ENCODE measurements around the gene GHITM.
"Not testable (repeated sequence)": the region's sequence is repeated elsewhere in the genome, so short reads cannot be mapped to it uniquely, and the experiment has no call there.

The GHITM gene

DNA sequence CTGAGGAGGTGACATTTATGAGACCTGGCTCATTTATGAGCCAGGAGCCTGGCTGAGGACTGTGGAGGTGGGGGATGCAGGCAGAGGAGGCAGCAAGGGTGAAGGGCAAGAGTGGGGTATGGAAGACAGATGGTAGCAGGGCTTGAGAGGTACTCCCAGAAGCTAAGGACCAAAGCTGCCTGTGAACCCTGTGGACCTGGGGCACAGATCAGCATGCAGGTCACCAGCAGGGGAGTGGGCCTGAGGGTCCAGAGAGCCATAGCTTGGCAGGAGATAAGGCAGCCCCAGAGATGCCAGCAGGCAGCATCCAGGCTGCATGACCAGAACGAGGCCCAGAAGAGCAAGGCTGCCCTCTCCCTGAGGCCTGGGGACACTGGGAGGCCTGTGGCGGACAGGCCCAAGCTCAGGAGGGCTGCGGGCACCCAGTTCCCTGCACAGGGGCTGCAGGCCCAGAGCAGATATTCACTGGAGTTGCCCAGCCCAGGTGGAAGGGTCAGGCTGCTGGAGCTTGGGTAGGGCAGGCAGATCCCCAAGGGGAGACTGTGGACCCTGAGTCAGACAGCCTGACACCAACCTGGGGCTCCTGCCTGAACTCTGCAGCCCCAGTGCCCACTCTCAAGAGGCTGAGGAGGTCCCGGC is 37.6 kb downstream of the GHITM start:
- DNase-seq, result no peak

GRCh38 chr10:84177541-84178141 is 38.3 kb downstream of the GHITM start:
- peak; percentile 14 for DNase-seq

GRCh38 chr10:84178160-84178609 is 38.9 kb downstream of the GHITM start:
- DNase-seq, result no peak

- DNase-seq, result peak; percentile 93
Observed at GRCh38 chr10:84179059-84179710, 39.9 kb downstream of the GHITM start.

- DNase-seq, result not testable (repeated sequence)
Observed at GRCh38 chr10:84180386-84180785, 41.1 kb downstream of the GHITM start.

GRCh38 chr10:84181631-84182030 is 42.3 kb downstream of the GHITM start:
- no peak for DNase-seq

- peak; percentile 24 for DNase-seq
Observed at GRCh38 chr10:84184517-84184916, 45.2 kb downstream of the GHITM start.

DNA sequence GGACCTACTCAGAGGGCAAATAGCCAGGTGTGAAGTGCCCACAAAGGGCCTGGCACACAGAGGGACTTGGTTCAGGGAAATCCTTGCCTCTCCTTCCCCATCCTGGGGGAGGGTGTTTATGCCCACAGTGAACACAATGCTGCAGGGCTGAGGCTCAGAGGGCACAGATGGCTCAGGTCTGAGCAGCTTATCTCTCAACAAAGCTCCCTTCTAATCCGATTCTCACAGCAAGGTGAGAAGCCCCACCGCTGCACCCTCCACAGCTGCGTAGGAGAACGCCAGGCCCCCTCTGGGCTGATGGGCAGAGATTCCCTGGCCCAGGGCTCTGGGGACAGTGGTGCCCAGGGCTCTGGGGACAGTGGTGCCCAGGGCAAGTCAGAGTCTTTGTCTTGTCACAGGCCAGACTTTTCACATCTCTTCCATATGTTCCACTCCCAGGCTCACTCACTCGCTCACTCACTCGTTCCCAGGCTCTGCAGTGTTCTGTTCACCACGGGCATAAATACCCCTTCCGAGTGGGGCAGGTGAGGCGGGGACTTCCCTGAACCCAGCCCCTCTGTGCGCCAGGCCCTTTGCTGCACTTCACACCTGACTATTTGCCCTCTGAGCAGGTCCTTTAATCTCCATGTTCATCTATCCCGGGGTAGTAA is 46.3 kb downstream of the GHITM start:
- DNase-seq, result no peak

GRCh38 chr10:84188815-84189214 is 49.5 kb downstream of the GHITM start:
- no peak for DNase-seq

GRCh38 chr10:84190621-84191020 is 51.3 kb downstream of the GHITM start:
- no peak for DNase-seq

DNA sequence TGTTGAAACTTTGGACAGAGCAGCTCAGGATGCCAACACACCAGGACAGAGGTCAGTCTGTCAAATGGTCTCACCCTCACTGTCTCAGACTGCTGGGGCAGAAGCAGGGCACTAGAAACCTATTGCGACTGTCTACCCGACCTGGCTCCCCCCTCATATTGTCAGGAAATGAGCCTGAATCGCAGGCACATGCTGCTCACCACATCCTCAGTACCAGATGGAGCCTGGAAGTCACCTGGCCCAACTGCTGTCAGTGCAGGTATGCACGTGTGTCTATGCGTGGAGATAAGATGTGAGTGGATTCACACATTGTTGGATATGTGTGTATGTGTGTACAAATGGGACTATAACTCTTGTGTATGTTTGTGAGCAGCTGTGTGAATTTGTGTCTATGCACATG is 51.8 kb downstream of the GHITM start:
- no peak for DNase-seq

GRCh38 chr10:84193327-84193726 is 54.0 kb downstream of the GHITM start:
- no peak for DNase-seq

GRCh38 chr10:84193846-84194423 is 54.6 kb downstream of the GHITM start:
- no peak for DNase-seq

DNA sequence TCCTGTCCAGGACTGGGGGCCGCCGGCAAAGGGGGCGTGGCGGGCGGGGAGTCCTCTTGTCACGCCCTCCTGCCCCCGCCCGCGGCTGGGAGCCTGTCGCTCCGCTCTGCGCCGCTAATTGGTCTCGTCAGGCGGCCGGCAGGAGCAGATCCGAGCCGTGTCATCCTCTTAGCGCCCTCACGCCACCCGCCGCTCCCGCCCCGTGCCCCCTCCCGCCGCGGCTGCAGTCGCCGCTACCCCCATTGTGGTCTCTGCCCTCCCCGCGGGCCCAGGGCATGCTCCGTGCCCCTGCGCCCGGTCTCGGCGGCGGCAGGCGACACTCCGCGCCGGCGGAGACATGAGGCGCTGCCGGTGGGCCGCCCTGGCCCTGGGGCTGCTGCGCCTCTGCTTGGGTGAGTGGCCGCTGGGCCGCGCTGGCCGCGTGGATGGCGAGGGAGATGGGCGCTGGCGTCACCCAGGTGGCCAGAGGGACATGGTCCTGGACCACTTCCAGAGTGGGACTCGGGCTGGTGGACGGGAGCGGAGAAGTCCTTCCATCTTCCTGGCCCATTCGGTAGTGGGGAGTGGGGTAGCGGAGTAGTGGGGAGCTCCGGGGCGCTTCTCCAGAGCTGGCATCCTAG is 55.2 kb downstream of the GHITM start, which contains the start of gene CDHR1:
Gene CDHR1, plus strand, starts transcription at position 114 of the 620 bp plus-strand sequence. Its CDS starts 224 bp downstream, at position 338.
- DNase-seq, result peak; percentile 81

DNA sequence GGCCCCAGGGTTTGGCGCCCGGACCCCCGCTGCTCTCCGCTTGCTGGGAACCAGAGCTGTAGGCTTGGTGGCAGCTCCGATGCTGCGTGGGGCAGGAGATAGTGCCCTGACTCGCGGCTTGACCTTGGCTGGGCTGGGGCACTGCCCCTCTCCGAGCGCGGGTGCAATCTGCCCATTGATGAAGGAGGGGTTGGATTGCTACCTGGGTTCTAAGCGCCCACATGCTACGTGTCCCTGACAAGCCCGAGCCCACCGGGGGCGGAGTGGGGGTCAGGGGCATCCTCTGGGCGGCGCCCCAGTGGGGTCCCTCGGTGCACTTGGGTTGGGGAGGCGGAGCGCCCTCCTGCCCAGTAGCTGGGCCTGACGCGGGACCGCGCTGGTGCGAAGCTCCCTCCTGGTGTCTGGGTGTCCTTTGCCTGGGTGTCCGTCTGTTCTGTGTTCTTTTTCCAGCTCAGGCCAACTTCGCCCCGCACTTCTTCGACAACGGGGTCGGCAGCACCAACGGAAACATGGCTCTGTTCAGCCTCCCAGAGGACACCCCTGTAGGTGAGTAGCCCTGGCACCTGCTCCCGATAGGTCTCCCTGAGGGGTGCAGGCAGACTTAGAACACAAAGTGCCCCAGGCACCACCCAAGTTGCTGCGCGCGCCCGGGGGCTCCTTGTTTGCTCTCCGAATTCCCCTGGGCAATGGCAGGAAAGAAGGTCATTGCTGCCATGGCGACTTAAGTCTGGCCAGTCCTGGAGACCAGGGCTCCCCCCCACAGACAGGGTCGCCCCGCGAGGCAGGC is 55.9 kb downstream of the GHITM start:
- peak; percentile 57 for DNase-seq

GRCh38 chr10:84196083-84196482 is 56.8 kb downstream of the GHITM start:
- DNase-seq, result peak; percentile 89

- DNase-seq, result peak; percentile 8
Observed at GRCh38 chr10:84196941-84197340, 57.6 kb downstream of the GHITM start.

GRCh38 chr10:84197643-84198042 is 58.3 kb downstream of the GHITM start:
- no peak for DNase-seq

DNA sequence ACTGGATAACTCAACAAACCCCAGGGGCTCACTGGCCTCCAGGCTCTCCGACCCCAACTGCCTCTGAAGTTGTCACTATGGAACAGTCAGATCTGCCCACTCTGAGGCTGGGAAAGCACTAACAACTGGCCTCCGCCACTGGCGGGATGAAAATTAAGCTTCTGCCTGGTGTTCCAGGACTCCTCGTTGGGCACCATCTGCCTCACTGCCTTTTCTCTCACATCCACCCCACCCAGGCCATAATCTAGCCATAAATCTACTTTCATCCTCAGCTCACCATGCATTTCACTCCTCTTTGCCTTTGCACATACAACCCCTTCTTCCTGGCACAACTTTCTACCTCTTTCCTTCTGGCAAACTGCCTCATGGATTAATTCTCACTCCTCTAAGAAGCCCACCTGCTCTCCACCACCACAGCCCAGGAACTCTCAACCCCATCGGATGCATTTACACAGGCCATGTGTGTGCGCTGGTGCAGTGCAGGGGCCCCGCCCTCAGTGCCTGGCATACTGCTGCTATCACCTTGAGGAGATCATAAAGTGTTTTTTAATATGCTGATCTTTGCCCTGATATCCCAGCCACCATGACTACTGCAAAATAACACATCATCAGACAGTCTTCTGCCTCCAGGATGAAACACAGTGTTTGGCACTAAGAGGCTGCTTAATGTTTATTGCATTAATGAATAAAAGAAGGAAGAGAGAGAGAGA is 59.1 kb downstream of the GHITM start:
- DNase-seq, result no peak

DNA sequence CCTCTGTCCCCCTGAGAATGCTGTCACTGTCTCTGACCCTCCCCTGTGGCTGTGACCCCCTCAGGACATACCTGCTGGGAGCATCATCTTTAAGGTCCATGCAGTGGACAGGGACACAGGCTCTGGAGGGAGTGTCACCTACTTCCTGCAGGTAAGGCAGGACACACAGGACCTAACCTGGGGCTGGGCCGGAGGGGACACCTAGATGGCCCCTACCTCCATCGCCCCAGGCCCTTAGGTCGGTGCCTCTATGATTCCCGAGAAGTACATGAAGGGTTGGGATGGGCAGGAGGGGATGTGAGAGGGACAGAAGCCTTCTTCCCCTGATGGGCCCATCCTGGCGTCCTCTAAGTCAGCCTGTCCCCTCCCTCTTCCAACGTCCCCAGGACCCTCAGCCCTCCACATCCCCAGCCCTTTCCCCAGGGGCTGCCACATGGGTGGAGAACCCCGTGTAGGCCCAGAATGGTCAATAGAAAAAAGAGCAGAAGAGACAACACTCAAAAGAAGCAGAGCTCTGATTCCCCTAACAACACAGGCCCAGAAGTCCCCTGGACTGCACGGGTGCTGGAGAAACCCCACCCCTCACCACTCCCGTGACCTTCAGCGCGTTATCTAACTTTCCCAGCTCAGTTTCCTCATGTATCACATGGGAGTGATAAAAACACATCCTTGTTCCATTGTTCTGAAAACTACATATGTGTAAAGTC is 61.4 kb downstream of the GHITM start:
- no peak for DNase-seq

GRCh38 chr10:84201244-84201606 is 61.9 kb downstream of the GHITM start:
- DNase-seq, result no peak

Data from DMS53 (cell line).